BJ (cell line): Measurements from ENCODE around the gene PTPRG. TPM values are rescaled to one million over a fixed set of nuclear protein-coding genes. Genes with fewer than 3 reads are reported as not detected.

Experiments
- CTCF ChIA-PET: fragments of 350-600 bp; formaldehyde crosslinking; extraction: SDS; loops from one replicate; lab custom pipeline; 2021; ENCODE audit warnings: antibody characterized with exemption, inconsistent platforms; lab: Yijun Ruan, JAX
- POLR2A ChIA-PET: fragments of 300-600 bp; sonication (Branson Sonifier 250); formaldehyde crosslinking; extraction: SDS; loops from one replicate; lab custom pipeline; 2021; ENCODE audit warnings: antibody characterized with exemption; lab: Charles Lee
- DNase-seq: peaks from one replicate; pipeline ENCODE4 v3.0.0-alpha.2; 2011; ENCODE audit warnings: low read depth
- H3K27me3 ChIP-seq: 2 replicates; pipeline ENCODE4 v1.6.0; 2011; ENCODE audit warnings: low read length; ENCODE audit not compliant: control insufficient read depth, insufficient read depth
- H3K36me3 ChIP-seq: 2 replicates; pipeline ENCODE4 v1.5.1; 2011; ENCODE audit warnings: low read length; ENCODE audit not compliant: control insufficient read depth, insufficient read depth
- H3K4me3 ChIP-seq: 2 replicates; pipeline ENCODE4 v1.5.1; 2011; ENCODE audit warnings: low read depth, mild to moderate bottlenecking, control low read depth, low read length
- CTCF ChIP-seq: IDR thresholded peaks from 2 replicates; pipeline ENCODE4 v1.5.1; 2011; ENCODE audit warnings: low read depth, mild to moderate bottlenecking, control low read depth, inconsistent platforms, low read length, moderate library complexity; ENCODE audit not compliant: insufficient read depth
- polyA plus RNA-seq: library from polyadenylated mRNA; depleted of rRNA; stranded (reverse); fragments of >200 nt; gene quantifications from 2 replicates; pipeline ENCODE4 v1.2.3, GENCODE V29; 2011

The PTPRG gene
- polyA plus RNA-seq, 1 experiment: 20.8 TPM

- TF ChIP-seq CTCF: no peak
- DNase-seq: no peak
- ChIA-PET CTCF (no interaction called here), POLR2A (no interaction called here)
- Histone ChIP-seq H3K4me3 (no peak overlapping the region), H3K36me3 (no peaks in the 10 kb centered on the region), H3K27me3 (no peaks in the 10 kb centered on the region)
These were observed 414.6 kb downstream of the PTPRG start for GRCh38 chr3:61975936-61976335.

- Histone ChIP-seq H3K27me3 (no peaks in the 10 kb centered on the region), H3K36me3 (no peaks in the 10 kb centered on the region), H3K4me3 (no peak overlapping the region)
- POLR2A ChIA-PET: no interaction called here
- no peak for DNase-seq
- TF ChIP-seq CTCF: no peak
- CTCF ChIA-PET: no interaction called here
These were observed 417.4 kb downstream of the PTPRG start for GRCh38 chr3:61978460-61979419.

GRCh38 chr3:61979638-61980037, 418.3 kb downstream of the PTPRG start:
- Histone ChIP-seq H3K27me3 (no peaks in the 10 kb centered on the region), H3K36me3 (no peaks in the 10 kb centered on the region), H3K4me3 (no peak overlapping the region)
- CTCF ChIA-PET: interaction anchor here (1.1 kb wide), 1 partner anchor 121 kb away, joined by 4 read pairs; no protein-coding TSS in a partner anchor
- no peak for TF ChIP-seq CTCF
- POLR2A ChIA-PET: no interaction called here
- no peak for DNase-seq

GRCh38 chr3:61980041-61980440, 418.7 kb downstream of the PTPRG start:
- CTCF ChIA-PET: interaction anchor here (1.1 kb wide), 1 partner anchor 121 kb away, joined by 4 read pairs; no protein-coding TSS in a partner anchor
- POLR2A ChIA-PET: interaction anchor here (0.5 to 0.6 kb wide), 2 partner anchors 34 to 83 kb away, joined by 4 to 12 read pairs; no protein-coding TSS in a partner anchor
- peak; percentile 19 for DNase-seq

More at GRCh38 chr3:61980041-61980440, 418.7 kb downstream of the PTPRG start:
- no peak for TF ChIP-seq CTCF
- no peak overlapping the region for H3K4me3 ChIP-seq
- no peaks in the 10 kb centered on the region for H3K27me3 ChIP-seq
- no peaks in the 10 kb centered on the region for H3K36me3 ChIP-seq
